Measurements from ENCODE around the gene ANTXR1.
"Not testable (repeated sequence)": the region's sequence is repeated elsewhere in the genome, so short reads cannot be mapped to it uniquely, and the experiment has no call there.

Gene ANTXR1

GRCh38 chr2:69167469-69167822 is 154.5 kb downstream of the ANTXR1 start:
- DNase-seq: no peak

GRCh38 chr2:69168144-69168813 is 155.3 kb downstream of the ANTXR1 start:
- no peak for DNase-seq

GRCh38 chr2:69168950-69169654 is 156.1 kb downstream of the ANTXR1 start:
- no peak for DNase-seq

GRCh38 chr2:69169655-69170389 is 156.8 kb downstream of the ANTXR1 start:
- no peak for DNase-seq

GRCh38 chr2:69170661-69171060 is 157.7 kb downstream of the ANTXR1 start:
- DNase-seq: no peak

GRCh38 chr2:69171116-69171896 is 158.3 kb downstream of the ANTXR1 start:
- no peak for DNase-seq

- DNase-seq: no peak
Measured at GRCh38 chr2:69171897-69172525, 159.0 kb downstream of the ANTXR1 start.

GRCh38 chr2:69173706-69174105 is 160.7 kb downstream of the ANTXR1 start:
- no peak for DNase-seq

GRCh38 chr2:69174211-69174610 is 161.2 kb downstream of the ANTXR1 start:
- DNase-seq: not testable (repeated sequence)

- no peak for DNase-seq
Measured at GRCh38 chr2:69175790-69176715, 163.1 kb downstream of the ANTXR1 start.

GRCh38 chr2:69177063-69177771 is 164.2 kb downstream of the ANTXR1 start:
- no peak for DNase-seq

- no peak for DNase-seq
Measured at GRCh38 chr2:69177785-69178636, 165.0 kb downstream of the ANTXR1 start.

GRCh38 chr2:69178756-69179155 is 165.8 kb downstream of the ANTXR1 start:
- no peak for DNase-seq

GRCh38 chr2:69180227-69180626 is 167.2 kb downstream of the ANTXR1 start:
- no peak for DNase-seq

GRCh38 chr2:69180974-69181373 is 168.0 kb downstream of the ANTXR1 start:
- DNase-seq: no peak

- DNase-seq: no peak
Measured at GRCh38 chr2:69181806-69182427, 168.9 kb downstream of the ANTXR1 start.

- DNase-seq: no peak
Measured at GRCh38 chr2:69183659-69184058, 170.7 kb downstream of the ANTXR1 start.

- DNase-seq: no peak
Measured at GRCh38 chr2:69184224-69184623, 171.2 kb downstream of the ANTXR1 start.

GRCh38 chr2:69185807-69186206 is 172.8 kb downstream of the ANTXR1 start:
- no peak for DNase-seq
